Measurements from ENCODE around the gene XPR1.
"Not testable (repeated sequence)": the region's sequence is repeated elsewhere in the genome, so short reads cannot be mapped to it uniquely, and the experiment has no call there.

The XPR1 gene

GRCh38 chr1:180842491-180843275 is 210.9 kb downstream of the XPR1 start:
- DNase-seq: no peak

DNA sequence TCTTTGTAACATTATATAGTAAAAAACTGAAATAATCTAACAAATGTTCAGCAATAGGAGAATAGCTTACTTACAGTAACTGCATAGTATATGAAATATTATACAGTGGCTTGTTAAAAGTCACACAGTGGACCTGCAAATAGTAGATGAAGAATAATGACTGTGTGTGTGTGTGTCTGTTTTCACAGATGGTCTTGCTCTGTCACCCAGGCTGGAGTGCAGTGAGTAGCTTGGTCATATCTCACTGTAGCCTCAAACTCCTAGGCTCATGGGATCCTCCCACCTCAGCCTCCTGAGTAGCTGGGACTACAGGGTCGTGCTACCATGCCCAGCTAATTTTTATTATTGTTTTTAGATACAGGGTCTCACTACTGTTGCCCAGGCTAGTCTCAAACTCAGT is 213.5 kb downstream of the XPR1 start:
- no peak for DNase-seq

DNA sequence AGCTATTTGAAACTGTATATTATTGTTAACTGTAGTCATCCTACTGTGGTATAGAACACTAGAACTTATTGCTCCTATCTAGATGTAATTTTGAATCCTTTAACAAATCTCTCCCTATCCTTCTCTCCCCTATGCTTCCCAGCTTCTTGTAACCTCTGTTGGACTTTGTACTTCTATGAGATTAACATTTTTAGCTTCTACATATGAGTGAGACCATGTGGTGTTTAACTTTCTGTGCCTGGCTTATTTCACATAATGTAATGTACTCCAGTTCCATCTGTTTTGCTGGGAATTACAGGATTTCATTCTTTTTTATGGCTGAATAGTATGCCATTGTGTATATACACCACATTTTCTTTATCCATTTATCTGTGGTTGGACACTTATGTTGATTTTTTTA is 216.4 kb downstream of the XPR1 start:
- no peak for DNase-seq

- DNase-seq: no peak
These were observed 217.4 kb downstream of the XPR1 start for GRCh38 chr1:180849031-180849775.

GRCh38 chr1:180851995-180852887 is 220.4 kb downstream of the XPR1 start:
- no peak for DNase-seq

DNA sequence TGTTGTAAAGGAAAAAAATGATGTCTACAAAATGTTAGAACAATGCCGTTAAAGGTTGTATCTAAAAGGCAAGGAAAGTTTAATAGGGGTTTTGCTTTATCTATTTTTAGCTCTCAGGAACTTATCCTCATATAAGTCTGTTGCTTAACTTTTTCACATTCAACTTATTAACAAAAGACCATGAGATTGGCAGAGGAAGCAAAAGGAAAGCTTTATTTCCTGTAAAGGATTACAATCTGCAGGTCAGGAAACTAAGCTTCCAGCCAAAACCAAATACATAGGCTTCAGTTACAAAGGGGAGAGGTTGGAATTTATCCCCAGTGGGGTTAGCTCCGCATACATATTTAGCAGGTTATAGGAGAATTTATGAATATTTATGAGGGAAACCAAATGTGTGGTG is 222.2 kb downstream of the XPR1 start:
- DNase-seq: no peak

- no peak for DNase-seq
These were observed 222.6 kb downstream of the XPR1 start for GRCh38 chr1:180854456-180854855.

DNA sequence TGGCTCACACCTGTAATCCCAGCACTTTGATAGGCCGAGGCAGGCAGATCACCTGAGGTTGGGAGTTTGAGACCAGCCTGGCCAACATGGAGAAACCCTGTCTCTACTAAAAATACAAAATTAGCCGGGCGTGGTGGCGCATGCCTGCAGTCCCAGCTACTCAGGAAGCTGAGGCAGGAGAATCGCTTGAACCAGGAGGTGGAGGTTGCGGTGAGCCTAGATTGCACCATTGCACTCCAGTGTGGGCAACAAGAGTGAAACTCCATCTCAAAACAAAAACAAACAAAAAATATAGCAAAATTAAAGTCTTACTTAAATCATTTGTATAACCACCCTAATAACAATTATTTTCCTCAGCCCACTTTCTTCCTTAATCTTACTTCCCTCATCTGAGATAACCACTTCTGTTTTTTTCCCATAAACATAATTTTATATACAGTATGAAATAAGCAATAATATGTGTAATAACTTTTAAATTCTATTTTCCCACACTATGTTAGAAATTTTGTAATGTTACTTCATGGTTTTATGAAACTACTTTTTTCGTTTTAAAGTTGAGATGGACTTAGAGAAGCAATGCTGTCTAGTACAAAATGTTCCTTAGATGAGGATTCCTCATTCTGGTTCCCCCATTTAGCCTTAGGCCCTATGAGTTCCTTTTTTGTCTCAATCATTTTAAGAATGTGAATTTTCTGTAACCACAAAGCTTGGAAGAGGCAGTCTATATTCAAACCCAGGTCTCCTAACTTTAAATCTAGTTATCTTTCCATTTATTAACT is 226.3 kb downstream of the XPR1 start:
- not testable (repeated sequence) for DNase-seq

- DNase-seq: no peak
These were observed 227.5 kb downstream of the XPR1 start for GRCh38 chr1:180859306-180859705.

DNA sequence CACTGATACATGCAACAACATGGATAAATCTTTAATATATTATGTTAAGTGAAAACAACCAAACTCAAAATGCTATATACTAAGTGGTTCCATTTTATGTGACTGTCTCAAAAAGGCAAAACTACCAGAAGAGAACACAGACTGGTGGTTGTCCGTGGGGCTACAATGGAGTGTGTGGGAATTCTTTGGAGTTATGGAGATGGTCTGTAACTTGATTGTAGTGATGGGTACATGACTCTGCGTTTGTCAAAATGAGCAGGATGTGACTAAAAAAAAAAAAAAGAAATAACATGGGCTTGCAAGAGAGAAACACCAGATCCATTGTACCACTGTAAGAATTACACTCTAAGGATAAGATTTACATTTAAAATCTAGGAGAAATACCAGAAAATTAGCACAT is 228.7 kb downstream of the XPR1 start:
- no peak for DNase-seq

GRCh38 chr1:180862305-180862704 is 230.5 kb downstream of the XPR1 start:
- no peak for DNase-seq

GRCh38 chr1:180863158-180863775 is 231.4 kb downstream of the XPR1 start:
- peak; percentile 57 for DNase-seq

DNA sequence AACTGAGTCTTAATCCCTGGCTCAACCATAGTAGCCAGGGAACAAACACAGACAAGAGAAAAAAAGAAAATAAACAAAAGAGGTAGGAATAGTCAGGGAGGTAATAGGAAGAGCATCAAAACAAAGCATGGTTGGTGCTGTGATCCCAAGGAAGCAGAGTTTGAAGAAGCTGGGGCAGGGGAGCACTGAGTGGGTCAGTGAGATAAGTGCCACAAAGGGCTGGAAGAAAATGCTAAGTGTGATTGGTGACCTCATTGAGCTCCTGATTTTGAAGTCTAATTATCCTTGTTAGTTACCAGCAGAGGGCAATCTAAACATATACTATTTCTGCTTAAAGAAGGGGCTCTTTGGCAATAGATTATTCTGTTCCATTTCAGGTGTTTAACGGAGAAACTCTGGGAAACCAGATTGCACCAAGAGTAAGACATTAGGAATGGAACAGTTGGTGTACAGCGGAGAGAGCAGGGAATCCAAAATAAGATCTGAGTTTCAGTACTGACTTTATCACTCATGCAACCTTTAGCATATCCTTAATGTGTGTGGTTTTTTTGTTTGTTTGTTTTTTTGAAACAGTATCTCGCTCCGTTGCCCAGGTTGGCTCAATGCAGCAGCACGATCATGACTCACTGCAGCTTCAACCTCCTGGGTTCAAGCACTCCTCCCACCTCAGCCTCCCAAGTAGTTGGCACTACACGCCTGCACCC is 250.1 kb downstream of the XPR1 start:
- DNase-seq: peak; percentile 7

DNA sequence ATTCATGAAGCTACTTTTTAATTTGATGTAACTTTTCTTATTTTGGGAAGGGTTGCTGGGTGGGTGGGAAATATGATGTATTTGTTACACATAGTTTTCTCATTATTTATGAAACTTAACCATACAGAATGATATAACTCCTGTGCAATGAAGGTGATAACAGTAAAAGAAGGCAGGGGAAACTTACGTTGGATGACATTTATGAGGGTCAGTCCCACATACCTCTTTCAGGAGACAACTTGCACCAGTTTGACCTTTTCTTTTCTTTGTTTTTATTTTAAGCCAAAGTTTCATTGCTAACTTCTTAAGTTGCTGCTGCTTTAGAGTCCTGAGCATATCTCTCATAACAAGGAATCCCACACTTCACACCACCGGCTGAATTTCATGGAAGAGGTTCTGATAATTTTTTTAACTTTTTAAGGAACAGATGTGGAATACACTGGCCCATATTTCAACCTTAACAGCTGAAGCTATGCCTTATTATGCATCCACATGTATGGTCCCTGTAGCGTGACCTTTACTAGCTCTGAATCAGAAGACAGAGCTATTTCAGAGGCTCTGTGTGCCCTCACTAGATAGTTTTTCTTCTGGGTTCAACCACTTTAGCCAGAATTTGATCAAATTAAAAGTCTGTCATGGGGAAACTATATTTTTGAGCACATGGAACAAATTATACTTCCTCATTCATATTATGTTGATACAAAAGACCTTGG is 252.9 kb downstream of the XPR1 start:
- DNase-seq: no peak

DNA sequence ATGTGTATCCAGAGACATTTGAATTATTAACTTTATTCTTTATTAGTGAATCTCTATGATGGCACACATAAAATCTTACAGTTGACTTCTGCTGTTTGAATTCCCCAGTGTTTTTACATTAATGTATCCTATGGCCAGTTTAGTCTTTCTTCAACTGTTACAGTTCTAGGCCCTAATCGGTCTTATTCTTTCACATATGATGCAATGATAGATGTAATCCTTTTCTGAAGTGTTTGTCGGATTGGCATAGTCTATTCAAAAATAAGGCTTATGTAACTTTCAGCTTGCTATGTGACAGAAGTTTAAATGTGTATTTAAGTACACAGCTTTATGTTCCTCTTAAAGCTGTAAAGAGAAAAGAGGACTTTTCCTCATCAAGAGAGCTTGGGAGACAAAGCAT is 254.5 kb downstream of the XPR1 start:
- DNase-seq: no peak

DNA sequence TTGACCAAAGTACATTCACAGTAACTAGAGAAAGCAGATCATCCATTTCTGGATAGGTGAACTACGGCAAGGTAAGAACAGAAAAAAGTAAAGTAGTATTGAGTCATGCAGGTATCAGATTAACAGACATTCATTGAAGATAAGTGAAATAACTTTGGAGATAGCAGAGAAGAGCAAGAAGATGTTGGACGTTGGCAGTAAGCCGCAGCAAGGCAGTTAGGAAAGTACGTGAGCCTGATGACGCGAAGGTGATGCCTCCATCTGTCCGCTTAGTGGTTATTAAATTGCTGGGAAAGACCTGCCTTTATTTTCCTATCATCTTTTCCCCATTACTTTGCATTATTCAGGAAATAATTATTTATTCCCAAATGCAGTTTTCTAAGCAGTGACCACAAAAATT is 256.0 kb downstream of the XPR1 start:
- DNase-seq: no peak

GRCh38 chr1:180888870-180889269 is 257.0 kb downstream of the XPR1 start:
- DNase-seq: no peak

- DNase-seq: no peak
These were observed 257.5 kb downstream of the XPR1 start for GRCh38 chr1:180889325-180889724.

DNA sequence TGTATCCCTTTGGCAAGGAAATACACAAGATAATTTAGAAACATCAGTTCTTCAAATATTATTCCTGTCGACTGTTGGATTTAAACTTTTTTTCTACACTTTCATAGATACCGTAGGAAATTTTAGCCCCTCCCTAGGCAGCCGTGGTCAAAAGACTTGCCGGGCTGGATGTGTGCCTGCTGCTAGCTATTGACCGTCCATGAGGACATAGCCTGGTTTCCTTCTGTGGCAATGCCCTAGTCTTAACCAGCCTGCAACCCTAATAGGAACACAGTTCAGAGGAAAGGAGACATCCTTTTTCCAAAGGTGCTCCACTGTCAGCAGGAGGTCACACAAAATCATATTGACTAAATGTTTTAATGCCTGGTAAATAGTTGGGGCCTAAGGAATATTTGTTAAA is 260.4 kb downstream of the XPR1 start:
- no peak for DNase-seq

- DNase-seq: no peak
These were observed 260.9 kb downstream of the XPR1 start for GRCh38 chr1:180892675-180893074.

DNA sequence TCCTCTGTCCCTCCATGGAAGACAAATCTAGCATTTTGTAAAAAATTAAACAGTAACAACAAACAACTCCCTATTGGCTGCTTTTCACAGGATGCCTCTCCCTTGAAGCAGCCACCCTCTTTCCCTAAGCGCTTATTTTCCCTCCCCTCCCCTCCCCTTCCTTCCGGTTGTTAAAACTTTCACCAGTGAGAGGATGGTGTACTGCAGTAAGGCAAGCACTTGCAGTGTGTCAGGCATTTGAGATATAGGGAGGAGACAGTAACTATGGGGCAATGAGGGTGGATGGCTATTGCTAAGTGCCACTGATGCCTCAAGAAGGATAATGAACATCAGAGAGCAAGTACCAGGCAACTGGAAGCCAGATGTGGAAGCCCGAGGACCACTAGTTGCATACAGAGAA is 261.8 kb downstream of the XPR1 start:
- DNase-seq: no peak

Measured in CD4-positive, alpha-beta T cell treated with Interleukin-4 for 4 hours (primary cell).